Fibroblast of the aortic adventitia (primary cell): ENCODE data around the gene TGM2. TPM values are rescaled to one million over a fixed set of nuclear protein-coding genes. Genes with fewer than 3 reads are reported as not detected.

Source experiments
- DNase-seq: peaks from one replicate; pipeline ENCODE4 v3.0.0-alpha.2; 2010; ENCODE audit warnings: low read depth
- H3K4me3 ChIP-seq: 2 replicates; pipeline ENCODE4 v1.5.1; 2011; ENCODE audit warnings: low read depth, mild to moderate bottlenecking, control low read depth, low read length, moderate library complexity
- total RNA-seq: library from RNA; depleted of rRNA; stranded (reverse); fragments of >200 nt; gene quantifications from 2 replicates; pipeline ENCODE4 v1.2.3, GENCODE V29; 2012; ENCODE audit warnings: low replicate concordance
- TF ChIP-seq, protein P1 (sequence below): IDR thresholded peaks from 2 replicates; pipeline ENCODE4 v1.5.1; 2011; ENCODE audit warnings: mild to moderate bottlenecking, low read length, control low read depth, inconsistent platforms; ENCODE audit not compliant: insufficient read depth

TGM2 gene
- total RNA-seq, 1 donor: 117 TPM

DNA sequence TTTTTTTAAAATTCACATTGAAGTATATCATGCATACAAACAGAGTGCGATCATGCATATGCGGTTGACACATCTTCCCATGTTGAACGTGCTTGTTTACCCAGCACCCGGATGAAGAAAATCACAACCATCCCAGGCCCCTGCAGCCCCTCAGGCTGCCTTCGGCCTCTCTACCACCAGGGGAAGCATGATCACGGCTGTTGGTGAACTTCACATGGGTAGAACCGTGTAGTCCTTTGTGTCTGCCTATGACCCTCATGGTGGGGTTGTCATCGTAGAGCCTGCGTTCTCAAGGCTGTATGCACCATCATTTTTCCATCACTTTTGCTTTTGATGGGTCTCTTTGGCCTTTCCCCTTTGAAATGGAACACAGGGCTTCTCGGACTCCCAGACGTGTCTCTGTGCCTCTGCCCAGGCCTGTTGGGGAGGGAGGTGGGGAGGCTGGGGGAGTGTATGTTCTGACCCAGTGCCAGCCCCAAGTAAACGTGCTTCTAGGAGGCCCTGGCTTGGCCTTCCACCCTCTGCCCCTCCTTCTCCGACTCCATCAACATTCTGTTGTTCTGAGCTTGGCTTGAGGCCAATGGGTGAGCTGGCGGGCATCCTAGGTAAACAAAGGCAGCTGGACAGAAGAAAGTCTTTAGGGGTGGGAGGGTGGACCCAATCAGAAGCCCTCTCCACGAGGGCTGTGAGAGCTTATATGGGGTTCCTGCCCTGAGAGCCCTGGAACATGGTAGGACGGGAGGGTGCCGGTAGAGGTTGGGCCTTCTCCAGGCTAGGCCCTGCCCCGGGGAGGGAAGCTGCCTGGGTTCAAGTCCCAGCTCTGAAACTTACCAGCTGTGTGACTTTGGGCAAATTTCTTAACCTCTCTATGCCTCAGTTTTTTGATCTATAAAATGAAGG lies 39.7 kb downstream of the TGM2 start:
- no peak overlapping the region for H3K4me3 ChIP-seq
- peak; percentile 91 for DNase-seq
- TF ChIP-seq, protein P1, sequence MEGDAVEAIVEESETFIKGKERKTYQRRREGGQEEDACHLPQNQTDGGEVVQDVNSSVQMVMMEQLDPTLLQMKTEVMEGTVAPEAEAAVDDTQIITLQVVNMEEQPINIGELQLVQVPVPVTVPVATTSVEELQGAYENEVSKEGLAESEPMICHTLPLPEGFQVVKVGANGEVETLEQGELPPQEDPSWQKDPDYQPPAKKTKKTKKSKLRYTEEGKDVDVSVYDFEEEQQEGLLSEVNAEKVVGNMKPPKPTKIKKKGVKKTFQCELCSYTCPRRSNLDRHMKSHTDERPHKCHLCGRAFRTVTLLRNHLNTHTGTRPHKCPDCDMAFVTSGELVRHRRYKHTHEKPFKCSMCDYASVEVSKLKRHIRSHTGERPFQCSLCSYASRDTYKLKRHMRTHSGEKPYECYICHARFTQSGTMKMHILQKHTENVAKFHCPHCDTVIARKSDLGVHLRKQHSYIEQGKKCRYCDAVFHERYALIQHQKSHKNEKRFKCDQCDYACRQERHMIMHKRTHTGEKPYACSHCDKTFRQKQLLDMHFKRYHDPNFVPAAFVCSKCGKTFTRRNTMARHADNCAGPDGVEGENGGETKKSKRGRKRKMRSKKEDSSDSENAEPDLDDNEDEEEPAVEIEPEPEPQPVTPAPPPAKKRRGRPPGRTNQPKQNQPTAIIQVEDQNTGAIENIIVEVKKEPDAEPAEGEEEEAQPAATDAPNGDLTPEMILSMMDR: no peak

DNA sequence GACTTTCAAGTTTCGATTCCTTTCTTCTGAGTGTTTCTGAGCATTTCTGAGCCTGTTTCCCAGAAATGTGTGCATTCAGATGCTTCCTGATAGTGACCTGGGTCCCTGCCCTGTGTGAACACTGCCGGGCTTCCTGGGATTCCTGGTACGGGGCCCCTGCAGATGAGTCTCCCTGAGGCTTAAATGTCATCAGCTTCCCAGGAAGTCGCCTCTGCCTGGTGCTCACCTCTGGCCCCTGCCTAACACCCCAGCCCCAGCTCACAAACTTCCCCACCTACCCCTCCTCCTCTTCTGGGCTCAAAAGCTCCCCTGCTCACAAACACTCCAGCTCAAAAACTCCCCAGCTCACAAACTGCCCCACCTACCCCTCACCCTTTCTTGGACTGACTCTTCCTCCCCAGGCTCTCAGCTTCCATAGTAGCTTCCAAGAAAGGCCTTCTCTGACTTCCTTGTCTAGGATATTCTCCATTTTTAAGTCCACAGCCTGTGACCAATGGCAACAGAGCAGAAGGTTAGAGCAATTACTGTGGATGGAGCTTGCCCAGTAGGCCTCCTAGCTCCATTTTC lies 42.0 kb downstream of the TGM2 start:
- H3K4me3 ChIP-seq: no peak overlapping the region
- DNase-seq: peak; percentile 83
- TF ChIP-seq, protein P1: no peak

DNA sequence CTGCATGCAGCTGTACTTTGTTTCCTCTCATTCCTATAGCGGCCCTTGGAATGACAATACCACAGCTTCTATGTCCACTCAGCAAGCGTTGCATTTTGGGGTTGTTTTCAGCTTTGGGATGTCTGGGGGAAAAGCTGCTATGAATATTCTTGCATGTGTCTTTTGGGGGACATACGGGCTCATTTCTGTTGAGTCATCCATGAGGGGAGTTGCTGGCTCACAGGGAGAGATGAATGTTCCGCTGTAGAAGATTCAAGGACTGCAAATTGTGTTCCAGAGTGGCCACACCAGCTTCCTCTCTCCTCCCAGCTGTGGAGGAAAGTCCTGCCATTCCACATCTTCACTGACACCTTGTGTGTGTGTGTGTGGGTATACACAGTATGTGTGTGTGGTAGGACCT lies 43.3 kb downstream of the TGM2 start:
- no peak overlapping the region for H3K4me3 ChIP-seq
- TF ChIP-seq, protein P1: no peak
- no peak for DNase-seq

DNA sequence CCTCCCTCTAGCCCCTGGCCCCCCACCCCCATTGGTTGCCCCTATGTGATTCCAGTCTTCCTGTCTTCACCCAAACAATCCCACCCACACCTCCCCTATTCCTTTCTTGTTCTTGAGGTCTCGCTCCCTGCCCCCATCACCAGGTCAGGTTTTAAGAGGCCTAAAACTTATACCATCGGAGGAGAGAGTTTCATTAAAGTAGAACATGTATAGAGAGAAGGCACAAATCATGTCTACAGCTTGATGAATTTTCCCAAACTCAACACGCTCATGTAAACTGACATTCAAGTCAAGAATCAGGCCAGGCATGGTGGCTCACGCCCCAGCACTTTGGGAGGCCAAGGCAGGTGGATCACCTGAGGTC lies 44.5 kb downstream of the TGM2 start:
- TF ChIP-seq, protein P1: no peak
- no peak for DNase-seq
- no peak overlapping the region for H3K4me3 ChIP-seq

DNA sequence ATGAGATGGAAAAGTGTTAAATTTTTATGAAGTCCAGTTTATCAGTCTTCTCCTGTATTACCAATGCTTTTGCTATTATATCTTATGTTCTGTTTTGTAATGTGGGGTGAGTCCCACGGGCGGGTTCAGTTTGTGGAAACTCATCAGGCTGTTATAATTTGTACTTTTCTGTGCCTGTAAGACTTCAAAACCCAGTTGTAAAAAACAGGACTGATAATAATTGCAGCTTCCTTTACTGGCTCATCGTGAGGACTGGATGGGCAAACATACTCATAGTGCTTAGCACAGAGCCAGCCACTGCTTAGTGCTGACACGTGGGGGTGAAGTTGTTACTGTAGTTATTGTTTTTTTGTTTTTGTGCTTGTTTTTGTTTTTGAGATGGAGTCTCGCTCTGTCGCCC lies 45.6 kb downstream of the TGM2 start:
- DNase-seq: no peak
- TF ChIP-seq, protein P1: no peak
- no peak overlapping the region for H3K4me3 ChIP-seq

DNA sequence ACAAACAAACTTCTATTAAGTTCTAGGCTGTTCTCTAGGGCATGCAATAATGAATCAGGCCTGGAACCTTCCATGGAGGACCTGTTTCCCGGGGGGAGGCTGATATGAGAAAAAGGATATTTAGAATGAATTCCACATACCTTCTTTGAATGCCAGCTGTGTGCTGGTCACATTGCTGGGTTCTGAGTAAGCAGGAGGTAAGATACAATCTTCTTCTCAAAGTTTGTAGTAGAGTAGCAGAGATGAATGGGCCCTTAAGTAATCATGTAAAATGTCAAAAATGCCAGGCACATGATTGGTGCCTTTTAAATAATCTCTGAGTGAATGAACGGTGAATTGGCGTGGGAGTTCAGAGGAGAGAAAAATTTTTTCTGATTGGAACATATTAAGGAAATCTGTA lies 47.4 kb downstream of the TGM2 start:
- peak; percentile 72 for DNase-seq
- no peak overlapping the region for H3K4me3 ChIP-seq
- TF ChIP-seq, protein P1: no peak
